GM06990 (cell line): ENCODE results near the gene CFD.

Source experiments
- DNase-seq: peaks from one replicate; pipeline ENCODE4 v3.0.0-alpha.2; 2011; ENCODE audit not compliant: insufficient read length; ENCODE audit errors: extremely low read depth
- H3K27me3 ChIP-seq: replicated peaks from 2 replicates; pipeline ENCODE4 v1.6.0; 2011; ENCODE audit warnings: low read length; ENCODE audit not compliant: control insufficient read depth, insufficient read depth
- H3K36me3 ChIP-seq: 2 replicates; pipeline ENCODE4 v1.5.1; 2011; ENCODE audit warnings: low read length; ENCODE audit not compliant: control insufficient read depth, insufficient read depth
- H3K4me3 ChIP-seq: replicated peaks from 2 replicates; pipeline ENCODE4 v1.5.1; 2011; ENCODE audit warnings: low read depth, mild to moderate bottlenecking, control low read depth, low read length
- CTCF ChIP-seq: IDR thresholded peaks from 2 replicates; pipeline ENCODE4 v1.5.1; 2011; ENCODE audit warnings: low read length, control low read depth, mild to moderate bottlenecking, inconsistent platforms; ENCODE audit not compliant: insufficient read depth, poor library complexity, severe bottlenecking

The CFD gene

DNA sequence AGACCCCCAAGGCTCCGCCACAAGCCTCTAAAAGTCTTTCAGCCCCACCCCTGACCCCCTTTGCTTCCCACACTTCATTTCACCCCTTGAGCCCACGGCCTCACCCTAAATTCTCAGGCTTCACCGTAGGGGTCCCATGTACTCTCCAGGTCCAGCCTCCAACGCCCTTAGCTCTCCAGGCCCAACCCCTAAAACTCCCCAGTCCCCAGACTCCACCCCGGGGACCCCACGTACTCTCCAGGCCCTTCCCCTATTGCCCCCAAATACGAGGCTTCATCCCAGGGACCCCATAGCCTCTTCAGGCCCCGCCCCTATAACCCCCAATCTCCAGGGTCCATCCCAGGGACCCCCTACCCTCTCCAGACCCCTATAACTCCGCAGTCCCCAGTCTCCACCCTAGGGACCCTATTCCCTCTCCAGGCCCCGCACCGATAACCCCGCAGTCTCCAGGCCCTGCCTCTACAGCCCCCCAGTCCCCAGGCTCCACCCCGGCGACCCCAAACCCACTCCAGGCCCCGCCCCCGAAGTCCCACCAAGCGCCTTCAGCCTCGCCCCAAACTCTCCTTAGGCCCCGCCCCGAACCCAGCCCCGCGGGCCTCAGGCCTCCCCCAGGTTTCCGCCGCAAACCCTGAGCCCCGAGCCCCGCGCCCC, 32.9 kb downstream of the CFD start:
- Histone ChIP-seq H3K36me3 (peaks cover 13% of the 10 kb centered on the region), H3K4me3 (peak overlapping the region; percentile 89), H3K27me3 (no peaks in the 10 kb centered on the region)
- no peak for TF ChIP-seq CTCF
- DNase-seq = no peak

DNA sequence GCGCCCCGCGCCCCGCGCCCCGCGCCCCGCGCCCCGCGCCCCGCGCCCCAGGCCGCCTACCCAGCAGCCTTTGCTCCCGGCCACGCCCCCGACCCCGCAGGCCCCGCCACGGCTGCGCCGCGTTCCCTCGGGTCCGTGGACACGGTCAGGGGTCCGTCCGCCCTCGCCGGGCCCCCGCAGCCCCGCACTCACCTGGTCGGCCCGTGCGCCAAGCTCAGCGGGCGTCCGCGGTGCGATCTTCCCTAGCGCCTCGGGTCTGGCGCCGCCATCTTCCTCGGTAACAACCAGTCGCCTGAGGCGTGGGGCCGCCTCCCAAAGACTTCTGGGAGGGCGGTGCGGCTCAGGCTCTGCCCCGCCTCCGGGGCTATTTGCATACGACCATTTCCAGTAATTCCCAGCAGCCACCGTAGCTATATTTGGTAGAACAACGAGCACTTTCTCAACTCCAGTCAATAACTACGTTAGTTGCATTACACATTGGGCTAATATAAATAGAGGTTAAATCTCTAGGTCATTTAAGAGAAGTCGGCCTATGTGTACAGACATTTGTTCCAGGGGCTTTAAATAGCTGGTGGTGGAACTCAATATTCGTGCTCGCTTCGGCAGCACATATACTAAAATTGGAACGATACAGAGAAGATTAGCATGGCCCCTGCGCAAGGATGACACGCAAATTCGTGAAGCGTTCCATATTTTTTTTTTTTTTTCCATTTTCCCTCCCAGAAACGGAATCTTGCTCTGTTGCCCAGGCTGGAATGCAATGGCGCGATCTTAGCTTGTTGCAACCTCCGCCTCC, 33.6 kb downstream of the CFD start, which contains the start of the genes MED16 and RNU6-9:
TSS of gene MED16 (minus strand) at position 294 of the 796 bp plus-strand sequence. CDS start 2,056 bp downstream, outside the sequence.
TSS of gene RNU6-9 (plus strand) at position 591 of the 796 bp plus-strand sequence.
- no peaks in the 10 kb centered on the region for H3K27me3 ChIP-seq
- no peak for TF ChIP-seq CTCF
- DNase-seq = peak; percentile 88
- H3K4me3 ChIP-seq = peak within 1 kb of the TSS; percentile 89
- peaks cover 12% of the 10 kb centered on the region for H3K36me3 ChIP-seq

- no peak for TF ChIP-seq CTCF
- no peak overlapping the region for H3K4me3 ChIP-seq
- no peaks in the 10 kb centered on the region for H3K27me3 ChIP-seq
- no peak for DNase-seq
- H3K36me3 ChIP-seq = peaks cover 4% of the 10 kb centered on the region
Measured at GRCh38 chr19:896434-896833, 37.0 kb downstream of the CFD start.

- DNase-seq = no peak
- Histone ChIP-seq H3K4me3 (no peak overlapping the region), H3K27me3 (no peaks in the 10 kb centered on the region), H3K36me3 (peaks cover 6% of the 10 kb centered on the region)
- TF ChIP-seq CTCF = no peak
Measured at GRCh38 chr19:896999-897398, 37.5 kb downstream of the CFD start.

GRCh38 chr19:897442-898039, 38.1 kb downstream of the CFD start:
- DNase-seq = no peak
- Histone ChIP-seq H3K36me3 (peaks cover 6% of the 10 kb centered on the region), H3K4me3 (no peak overlapping the region), H3K27me3 (no peaks in the 10 kb centered on the region)
- TF ChIP-seq CTCF = no peak
